ENCODE data around the gene PRICKLE4. TPM values are rescaled to one million over a fixed set of nuclear protein-coding genes. Genes with fewer than 3 reads are reported as not detected.
A peak's percentile ranks its signal among the peaks of the same experiment; 100 is the strongest.
"Not testable (repeated sequence)": the region's sequence is repeated elsewhere in the genome, so short reads cannot be mapped to it uniquely, and the experiment has no call there.

PRICKLE4 gene
- total RNA-seq, 1 experiment from 2014 or later: 0.20 TPM

DNA sequence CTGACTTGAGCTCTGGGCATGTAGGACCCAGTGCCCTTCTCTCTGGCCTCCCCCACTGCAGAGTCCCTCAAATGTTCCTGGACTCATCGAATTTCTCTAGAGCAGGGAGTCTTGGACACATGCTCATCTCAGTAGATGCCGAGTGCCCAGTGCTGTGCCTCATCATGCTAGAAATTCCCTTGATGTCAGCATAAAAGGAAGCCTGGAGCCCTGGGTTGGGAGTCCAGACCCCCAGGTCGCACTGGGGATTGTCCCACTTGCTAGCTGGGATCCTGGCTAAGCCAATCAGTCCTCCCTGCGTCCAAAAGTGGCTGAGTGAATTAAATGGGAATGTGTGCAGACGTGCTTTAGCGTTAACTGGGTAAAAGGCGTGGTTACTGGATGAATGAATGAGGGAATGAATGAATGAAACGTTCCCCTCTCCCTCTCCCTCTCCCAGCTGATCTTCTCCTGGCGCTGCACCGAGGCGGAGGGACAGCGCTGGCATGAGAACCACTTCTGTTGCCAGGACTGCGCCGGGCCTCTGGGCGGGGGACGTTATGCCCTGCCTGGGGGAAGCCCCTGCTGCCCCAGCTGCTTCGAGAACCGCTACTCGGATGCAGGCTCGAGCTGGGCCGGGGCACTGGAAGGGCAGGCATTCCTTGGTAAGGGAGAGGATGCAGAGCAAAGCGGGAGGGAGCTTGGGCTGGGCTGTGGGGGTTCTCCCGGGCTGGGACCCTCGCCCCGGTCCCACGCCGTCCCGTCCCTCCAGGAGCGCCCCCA is 5.3 kb downstream of the PRICKLE4 start:
- no peak for DNase-seq (ENCODE audit: low read depth)
- in situ Hi-C loops (cut with HindIII; ENCODE audit: low pct_unique_long_range_greater_than_20kb, low sequenced_read_pairs): no loop called here

DNA sequence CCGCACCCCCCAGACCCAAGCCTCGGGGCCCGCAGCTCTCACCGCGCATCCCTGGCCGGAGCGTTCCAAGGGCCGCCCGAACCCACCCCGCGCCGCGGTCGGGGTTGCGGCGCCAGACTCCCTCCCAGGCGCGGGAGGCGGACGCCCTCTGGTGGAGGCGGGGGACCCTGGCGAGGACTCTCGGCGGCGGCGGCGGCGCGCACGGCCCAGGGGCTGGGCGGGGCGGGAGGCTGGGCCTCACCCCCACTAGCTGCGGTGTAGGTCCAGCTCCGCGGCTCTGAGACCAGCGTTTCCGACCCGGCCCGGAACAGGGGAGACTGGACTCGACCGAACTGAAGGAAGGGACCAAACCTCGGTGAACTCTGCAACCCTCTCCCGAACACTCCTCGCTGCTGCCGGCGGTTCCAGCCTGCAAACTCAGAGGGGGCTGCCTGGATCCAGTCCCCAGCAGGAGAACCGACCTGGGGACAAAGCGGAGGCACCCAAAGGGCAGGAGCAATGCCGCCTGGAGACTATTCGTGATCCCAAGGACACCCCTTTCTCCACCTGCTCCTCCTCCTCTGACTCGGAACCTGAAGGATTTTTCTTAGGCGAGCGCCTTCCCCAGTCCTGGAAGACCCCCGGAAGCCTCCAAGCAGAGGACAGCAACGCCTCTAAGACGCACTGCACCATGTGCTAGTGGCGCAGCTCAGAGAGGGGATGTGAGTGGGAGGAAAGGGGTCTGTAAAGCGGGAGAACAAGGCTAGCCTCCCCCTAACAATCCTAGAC is 6.1 kb downstream of the PRICKLE4 start:
- DNase-seq (ENCODE audit: low read depth): peak; percentile 74
- in situ Hi-C loops (cut with HindIII; ENCODE audit: low pct_unique_long_range_greater_than_20kb, low sequenced_read_pairs): no loop called here

GRCh38 chr6:41787219-41787917 is 6.8 kb downstream of the PRICKLE4 start, which contains the start of gene TOMM6:
TSS of gene TOMM6 (plus strand) at chr6:41787694. CDS start at chr6:41787698, 4 bp downstream.
- DNase-seq (ENCODE audit: low read depth): peak; percentile 95
- in situ Hi-C loops (cut with HindIII; ENCODE audit: low pct_unique_long_range_greater_than_20kb, low sequenced_read_pairs): no loop called here

DNA sequence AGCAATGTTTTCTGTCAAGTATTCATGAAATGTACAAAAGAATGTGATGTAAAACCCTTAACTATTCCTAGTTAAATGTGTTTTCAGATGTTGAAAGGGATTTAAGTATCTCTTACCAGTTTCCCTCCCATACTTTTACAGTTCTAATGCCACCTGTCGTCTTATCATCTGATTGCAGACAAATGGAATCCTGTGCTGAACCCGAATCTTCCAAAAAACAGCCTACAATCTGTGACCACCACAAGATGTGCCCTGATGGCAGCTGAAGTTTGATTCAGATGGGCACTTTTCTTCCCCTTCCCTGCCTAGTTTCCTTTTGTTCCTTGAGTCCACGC is 8.8 kb downstream of the PRICKLE4 start:
- no peak for DNase-seq (ENCODE audit: low read depth)
- in situ Hi-C loops (cut with HindIII; ENCODE audit: low pct_unique_long_range_greater_than_20kb, low sequenced_read_pairs): no loop called here

DNA sequence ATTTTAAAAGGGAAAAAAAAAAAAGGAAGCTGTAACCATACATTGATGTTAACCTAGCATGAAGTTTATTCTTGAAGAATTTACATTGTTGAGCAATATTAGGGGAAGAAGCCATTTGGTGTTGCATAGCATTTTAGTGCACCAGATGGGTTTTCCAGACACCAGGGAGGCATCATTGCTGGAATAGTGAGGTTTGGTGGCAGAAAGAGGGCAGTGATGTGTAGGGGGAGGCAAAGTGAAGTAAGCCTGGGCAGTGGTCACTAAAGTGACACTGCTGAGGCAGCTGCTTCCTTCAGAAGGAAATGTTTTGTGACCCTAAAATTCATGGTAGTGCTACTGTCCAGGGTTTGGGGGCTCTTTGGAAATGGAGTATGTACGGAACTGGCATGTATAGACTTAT is 9.5 kb downstream of the PRICKLE4 start:
- DNase-seq (ENCODE audit: low read depth): no peak
- in situ Hi-C loops (cut with HindIII; ENCODE audit: low pct_unique_long_range_greater_than_20kb, low sequenced_read_pairs): no loop called here

- DNase-seq (ENCODE audit: low read depth): no peak
- in situ Hi-C loops (cut with HindIII; ENCODE audit: low pct_unique_long_range_greater_than_20kb, low sequenced_read_pairs): no loop called here
Measured at GRCh38 chr6:41791305-41791704, 10.7 kb downstream of the PRICKLE4 start.

GRCh38 chr6:41791984-41792383 is 11.4 kb downstream of the PRICKLE4 start:
- in situ Hi-C loops (cut with HindIII; ENCODE audit: low pct_unique_long_range_greater_than_20kb, low sequenced_read_pairs): no loop called here
- no peak for DNase-seq (ENCODE audit: low read depth)

DNA sequence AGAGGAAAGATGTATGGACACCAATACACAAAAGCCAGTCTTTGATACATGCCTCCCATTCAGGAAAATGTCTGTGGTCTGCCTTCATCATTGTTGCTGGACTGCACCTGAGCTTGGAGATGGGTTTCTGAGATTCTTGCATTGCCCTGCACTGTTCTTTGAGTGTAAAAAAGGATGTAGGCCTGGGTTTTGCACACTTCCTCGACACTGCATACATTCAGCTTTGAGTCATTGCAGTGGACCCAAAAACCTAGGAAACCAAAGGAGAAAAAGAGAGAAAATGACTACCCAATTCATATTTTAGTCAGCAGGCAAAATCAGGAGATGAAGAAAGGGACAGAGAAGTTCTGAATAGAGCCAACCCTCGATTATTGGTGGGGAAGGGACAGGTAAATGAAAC is 15.9 kb downstream of the PRICKLE4 start:
- no peak for DNase-seq (ENCODE audit: low read depth)
- in situ Hi-C loops (cut with HindIII; ENCODE audit: low pct_unique_long_range_greater_than_20kb, low sequenced_read_pairs): no loop called here

DNA sequence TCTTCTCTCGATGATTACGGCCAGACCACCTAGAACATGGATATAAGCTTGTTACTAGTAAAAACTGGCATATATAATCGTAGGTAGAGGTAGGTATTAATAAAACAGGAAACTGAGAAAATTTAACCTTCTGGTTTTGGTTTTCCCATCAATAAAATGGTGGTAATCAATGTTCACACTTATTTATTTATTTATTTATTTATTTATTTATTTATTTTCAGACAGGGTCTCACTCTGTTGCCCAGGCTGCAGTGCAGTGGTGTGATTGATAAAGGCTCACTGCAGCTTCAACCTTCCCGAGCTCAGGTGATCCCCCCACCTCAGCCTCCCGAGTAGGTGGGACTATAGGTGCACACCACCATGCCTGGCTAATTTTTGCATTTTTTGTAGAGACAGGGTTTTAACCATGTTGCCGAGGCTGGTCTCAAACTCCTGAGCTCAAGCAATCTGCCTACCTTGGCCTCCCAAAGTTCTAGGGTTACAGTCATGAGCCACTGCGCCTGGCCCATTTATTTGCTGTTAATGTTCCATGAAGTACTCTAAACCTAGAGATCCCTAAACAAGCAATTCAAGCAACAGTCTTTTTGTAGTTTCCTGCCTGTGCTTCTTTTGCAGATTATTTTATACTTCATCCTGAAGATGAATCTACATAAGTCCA is 18.4 kb downstream of the PRICKLE4 start:
- in situ Hi-C loops (cut with HindIII; ENCODE audit: low pct_unique_long_range_greater_than_20kb, low sequenced_read_pairs): no loop called here
- no peak for DNase-seq (ENCODE audit: low read depth)

GRCh38 chr6:41799559-41799911 is 19.0 kb downstream of the PRICKLE4 start:
- DNase-seq (ENCODE audit: low read depth): no peak
- in situ Hi-C loops (cut with HindIII; ENCODE audit: low pct_unique_long_range_greater_than_20kb, low sequenced_read_pairs): no loop called here

- in situ Hi-C loops (cut with HindIII; ENCODE audit: low pct_unique_long_range_greater_than_20kb, low sequenced_read_pairs): no loop called here
- peak; percentile 24 for DNase-seq (ENCODE audit: low read depth)
Measured at GRCh38 chr6:41801380-41801779, 20.8 kb downstream of the PRICKLE4 start.

GRCh38 chr6:41805830-41806774 is 25.5 kb downstream of the PRICKLE4 start:
- DNase-seq (ENCODE audit: low read depth): no peak
- in situ Hi-C loops (cut with HindIII; ENCODE audit: low pct_unique_long_range_greater_than_20kb, low sequenced_read_pairs): no loop called here

- DNase-seq (ENCODE audit: low read depth): no peak
- in situ Hi-C loops (cut with HindIII; ENCODE audit: low pct_unique_long_range_greater_than_20kb, low sequenced_read_pairs): no loop called here
Measured at GRCh38 chr6:41811095-41811494, 30.5 kb downstream of the PRICKLE4 start.

- in situ Hi-C loops (cut with HindIII; ENCODE audit: low pct_unique_long_range_greater_than_20kb, low sequenced_read_pairs); DNase-seq (ENCODE audit: low read depth): not testable (repeated sequence)
Measured at GRCh38 chr6:41811946-41812345, 31.4 kb downstream of the PRICKLE4 start.

- in situ Hi-C loops (cut with HindIII; ENCODE audit: low pct_unique_long_range_greater_than_20kb, low sequenced_read_pairs): no loop called here
- no peak for DNase-seq (ENCODE audit: low read depth)
Measured at GRCh38 chr6:41813469-41813868, 32.9 kb downstream of the PRICKLE4 start.

- no peak for DNase-seq (ENCODE audit: low read depth)
- in situ Hi-C loops (cut with HindIII; ENCODE audit: low pct_unique_long_range_greater_than_20kb, low sequenced_read_pairs): no loop called here
Measured at GRCh38 chr6:41813956-41814355, 33.4 kb downstream of the PRICKLE4 start.

- DNase-seq (ENCODE audit: low read depth): no peak
- in situ Hi-C loops (cut with HindIII; ENCODE audit: low pct_unique_long_range_greater_than_20kb, low sequenced_read_pairs): no loop called here
Measured at GRCh38 chr6:41814629-41815028, 34.0 kb downstream of the PRICKLE4 start.

- DNase-seq (ENCODE audit: low read depth): no peak
- in situ Hi-C loops (cut with HindIII; ENCODE audit: low pct_unique_long_range_greater_than_20kb, low sequenced_read_pairs): no loop called here
Measured at GRCh38 chr6:41815587-41815986, 35.0 kb downstream of the PRICKLE4 start.

All from Caki2 (cell line).